H7 (cell line): Measurements from ENCODE around the gene HERC5. TPM values are rescaled to one million over a fixed set of nuclear protein-coding genes. Genes with fewer than 3 reads are reported as not detected.

Experiments
- total RNA-seq: library from RNA; depleted of rRNA; stranded (reverse); fragments of >200 nt; shearing (Covaris generic); gene quantifications from 2 replicates; pipeline ENCODE4 v1.2.3, GENCODE V29; 2014; rRNA removed

HERC5 gene
- total RNA-seq, 1 experiment from 2014 or later, result 7.6 TPM

Other genes with a start within 250 kb of the HERC5 start
- gene PPM1K, start 172.6 kb upstream of the HERC5 start, total RNA-seq, result 19.8 and 21.4 TPM in 2 replicates
- 1.9 and 2.9 TPM in 2 replicates for gene HERC6, start 78.3 kb upstream of the HERC5 start, total RNA-seq
- gene PYURF, start 66.7 kb downstream of the HERC5 start, total RNA-seq, result 67.6 and 69.3 TPM in 2 replicates
- 2.0 and 3.0 TPM in 2 replicates for gene HERC3, start 135.4 kb downstream of the HERC5 start, total RNA-seq
- 1.3 and 1.8 TPM in 2 replicates for gene NAP1L5, start 240.7 kb downstream of the HERC5 start, total RNA-seq